ENCODE results near the gene ATOSA. TPM values are rescaled to one million over a fixed set of nuclear protein-coding genes. Genes with fewer than 3 reads are reported as not detected.

The ATOSA gene
- total RNA-seq, 1 donor from 2014 or later = 26.8 TPM

GRCh38 chr15:52657338-52657737 is 21.9 kb downstream of the ATOSA start:
- Histone ChIP-seq H3K9ac (no peak overlapping the region), H3K4me2 (no peak overlapping the region), H3K9me3 (ENCODE audit: low read depth) (no peaks in the 10 kb centered on the region), H2AFZ (replicated peaks) (no peak overlapping the region), H3K4me1 (peaks cover 13% of the 10 kb centered on the region), H3K27ac (no peak overlapping the region), H3K36me3 (no peaks in the 10 kb centered on the region), H4K20me1 (ENCODE audit: low read depth) (no peaks in the 10 kb centered on the region), H3K79me2 (ENCODE audit: low read depth) (no peaks in the 10 kb centered on the region), H3K27me3 (no peaks in the 10 kb centered on the region), H3K4me3 (no peak overlapping the region), H3F3A (ENCODE audit: low read depth) (peaks cover 10% of the 10 kb centered on the region)
- Mint-ChIP-seq H3K36me3 (peaks cover 10% of the 10 kb centered on the region), H3K27me3 (ENCODE audit: insufficient read depth, low read depth) (no peaks in the 10 kb centered on the region), H3K9me3 (no peaks in the 10 kb centered on the region), H3K4me3 (no peak overlapping the region), H3K27ac (no peak overlapping the region), H3K4me1 (peaks cover 11% of the 10 kb centered on the region)
- TF ChIP-seq, protein P1, sequence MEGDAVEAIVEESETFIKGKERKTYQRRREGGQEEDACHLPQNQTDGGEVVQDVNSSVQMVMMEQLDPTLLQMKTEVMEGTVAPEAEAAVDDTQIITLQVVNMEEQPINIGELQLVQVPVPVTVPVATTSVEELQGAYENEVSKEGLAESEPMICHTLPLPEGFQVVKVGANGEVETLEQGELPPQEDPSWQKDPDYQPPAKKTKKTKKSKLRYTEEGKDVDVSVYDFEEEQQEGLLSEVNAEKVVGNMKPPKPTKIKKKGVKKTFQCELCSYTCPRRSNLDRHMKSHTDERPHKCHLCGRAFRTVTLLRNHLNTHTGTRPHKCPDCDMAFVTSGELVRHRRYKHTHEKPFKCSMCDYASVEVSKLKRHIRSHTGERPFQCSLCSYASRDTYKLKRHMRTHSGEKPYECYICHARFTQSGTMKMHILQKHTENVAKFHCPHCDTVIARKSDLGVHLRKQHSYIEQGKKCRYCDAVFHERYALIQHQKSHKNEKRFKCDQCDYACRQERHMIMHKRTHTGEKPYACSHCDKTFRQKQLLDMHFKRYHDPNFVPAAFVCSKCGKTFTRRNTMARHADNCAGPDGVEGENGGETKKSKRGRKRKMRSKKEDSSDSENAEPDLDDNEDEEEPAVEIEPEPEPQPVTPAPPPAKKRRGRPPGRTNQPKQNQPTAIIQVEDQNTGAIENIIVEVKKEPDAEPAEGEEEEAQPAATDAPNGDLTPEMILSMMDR (IDR thresholded peaks at IDR 0.05) = no peak
- TF ChIP-seq EZH2phosphoT487 (IDR thresholded peaks at IDR 0.05) = no peak
- TF ChIP-seq EZH2 (IDR thresholded peaks at IDR 0.05) = no peak
- DNase-seq (ENCODE audit: low spot score) = no peak

DNA sequence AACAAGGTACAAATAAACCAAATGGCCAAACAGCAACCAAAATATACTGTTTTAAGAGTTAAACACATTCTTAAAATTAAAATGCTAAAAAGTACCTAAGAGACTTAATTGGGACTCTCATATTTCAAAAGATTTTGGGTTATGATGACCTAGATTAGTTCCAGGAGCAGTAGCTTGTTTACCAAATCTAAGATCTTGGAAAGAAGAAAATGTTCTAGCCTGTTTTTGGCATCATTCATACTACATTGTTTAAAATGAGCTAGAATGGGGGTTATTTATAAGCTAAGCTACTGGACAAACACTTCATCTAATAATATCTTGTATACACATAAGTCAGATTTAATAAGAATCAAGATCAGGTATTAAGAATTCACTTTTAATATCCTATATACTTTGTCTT is 22.8 kb downstream of the ATOSA start:
- H3K27me3 ChIP-seq = no peaks in the 10 kb centered on the region
- no peak overlapping the region for H3K27ac ChIP-seq
- H3K4me1 Mint-ChIP-seq = peaks cover 16% of the 10 kb centered on the region
- no peak for DNase-seq (ENCODE audit: low spot score)
- no peaks in the 10 kb centered on the region for H4K20me1 ChIP-seq (ENCODE audit: low read depth)
- H3K79me2 ChIP-seq (ENCODE audit: low read depth) = no peaks in the 10 kb centered on the region
- H3K4me1 ChIP-seq = peaks cover 20% of the 10 kb centered on the region
- no peak overlapping the region for H3K4me3 ChIP-seq
- peaks cover 16% of the 10 kb centered on the region for H3F3A ChIP-seq (ENCODE audit: low read depth)
- H3K9ac ChIP-seq = no peak overlapping the region
- TF ChIP-seq EZH2 (IDR thresholded peaks at IDR 0.05) = no peak
- TF ChIP-seq, protein P1 (IDR thresholded peaks at IDR 0.05) = no peak
- no peak for TF ChIP-seq EZH2phosphoT487 (IDR thresholded peaks at IDR 0.05)
- H3K9me3 Mint-ChIP-seq = no peaks in the 10 kb centered on the region
- no peak overlapping the region for H3K4me2 ChIP-seq
- no peak overlapping the region for H3K4me3 Mint-ChIP-seq
- peaks cover 7% of the 10 kb centered on the region for H3K36me3 Mint-ChIP-seq
- no peaks in the 10 kb centered on the region for H3K9me3 ChIP-seq (ENCODE audit: low read depth)
- H3K36me3 ChIP-seq = no peaks in the 10 kb centered on the region
- no peak overlapping the region for H2AFZ ChIP-seq (replicated peaks)
- H3K27me3 Mint-ChIP-seq (ENCODE audit: insufficient read depth, low read depth) = no peaks in the 10 kb centered on the region
- H3K27ac Mint-ChIP-seq = no peak overlapping the region

GRCh38 chr15:52653431-52653964 is 25.7 kb downstream of the ATOSA start:
- H3K9me3 ChIP-seq (ENCODE audit: low read depth) = no peaks in the 10 kb centered on the region
- peak; percentile 47 for DNase-seq (ENCODE audit: low spot score)
- no peaks in the 10 kb centered on the region for H3K36me3 ChIP-seq
- H3F3A ChIP-seq (ENCODE audit: low read depth) = peaks cover 16% of the 10 kb centered on the region
- no peaks in the 10 kb centered on the region for H3K27me3 ChIP-seq
- no peaks in the 10 kb centered on the region for H4K20me1 ChIP-seq (ENCODE audit: low read depth)
- no peak for TF ChIP-seq EZH2 (IDR thresholded peaks at IDR 0.05)
- TF ChIP-seq, protein P1 (IDR thresholded peaks at IDR 0.05) = no peak
- TF ChIP-seq EZH2phosphoT487 (IDR thresholded peaks at IDR 0.05) = no peak
- peaks cover 29% of the 10 kb centered on the region for H3K4me1 Mint-ChIP-seq
- H3K4me2 ChIP-seq = peak overlapping the region; percentile 18
- H3K4me1 ChIP-seq = peaks cover 34% of the 10 kb centered on the region
- no peak overlapping the region for H3K9ac ChIP-seq
- H3K27me3 Mint-ChIP-seq (ENCODE audit: insufficient read depth, low read depth) = no peaks in the 10 kb centered on the region
- H3K36me3 Mint-ChIP-seq = peaks cover 4% of the 10 kb centered on the region
- peak overlapping the region; percentile 74 for H3K27ac Mint-ChIP-seq
- no peaks in the 10 kb centered on the region for H3K79me2 ChIP-seq (ENCODE audit: low read depth)
- H3K27ac ChIP-seq = peak overlapping the region; percentile 74
- H2AFZ ChIP-seq (replicated peaks) = no peak overlapping the region
- no peak overlapping the region for H3K4me3 ChIP-seq
- no peaks in the 10 kb centered on the region for H3K9me3 Mint-ChIP-seq
- no peak overlapping the region for H3K4me3 Mint-ChIP-seq
